ENCODE results near the gene S100P.

Gene S100P

GRCh38 chr4:6694177-6694901 lies 661 bp downstream of the S100P start:
- Histone ChIP-seq H3K27me3 (ENCODE audit: insufficient read depth, low read length) (no peaks in the 10 kb centered on the region), H3K9ac (ENCODE audit: low read length) (no peak overlapping the region), H2AFZ (ENCODE audit: low read length) (no peak overlapping the region), H3F3A (ENCODE audit: insufficient read depth, low read length) (no peaks in the 10 kb centered on the region), H3K79me2 (ENCODE audit: insufficient read depth, low read length) (no peaks in the 10 kb centered on the region), H3K4me2 (ENCODE audit: low read length) (no peak overlapping the region), H3K9me3 (ENCODE audit: low read length) (no peaks in the 10 kb centered on the region), H4K20me1 (ENCODE audit: insufficient read depth, low read length) (no peaks in the 10 kb centered on the region), H3K27ac (ENCODE audit: low read depth, low read length, poor library complexity, severe bottlenecking) (no peak overlapping the region), H3K4me3 (ENCODE audit: low read depth, low read length, poor library complexity, severe bottlenecking) (no peak overlapping the region), H3K9me2 (ENCODE audit: low read depth, low read length) (no peaks in the 10 kb centered on the region), H3K4me1 (ENCODE audit: insufficient read depth, low read length, severe bottlenecking) (no peaks in the 10 kb centered on the region), H3K36me3 (ENCODE audit: insufficient read depth, low read length) (no peaks in the 10 kb centered on the region)
- no peak for TF ChIP-seq CTCF (IDR thresholded peaks at IDR 0.05; ENCODE audit: low read length)
- no peak for TF ChIP-seq EZH2 (IDR thresholded peaks at IDR 0.05; ENCODE audit: borderline replicate concordance, low read length)

GRCh38 chr4:6695660-6696610 lies 2.3 kb downstream of the S100P start:
- Histone ChIP-seq H3K79me2 (ENCODE audit: insufficient read depth, low read length) (no peaks in the 10 kb centered on the region), H3K4me2 (ENCODE audit: low read length) (no peak overlapping the region), H3K27me3 (ENCODE audit: insufficient read depth, low read length) (no peaks in the 10 kb centered on the region), H2AFZ (ENCODE audit: low read length) (no peak overlapping the region), H4K20me1 (ENCODE audit: insufficient read depth, low read length) (no peaks in the 10 kb centered on the region), H3K36me3 (ENCODE audit: insufficient read depth, low read length) (no peaks in the 10 kb centered on the region), H3K4me1 (ENCODE audit: insufficient read depth, low read length, severe bottlenecking) (no peaks in the 10 kb centered on the region), H3K27ac (ENCODE audit: low read depth, low read length, poor library complexity, severe bottlenecking) (no peak overlapping the region), H3F3A (ENCODE audit: insufficient read depth, low read length) (no peaks in the 10 kb centered on the region), H3K4me3 (ENCODE audit: low read depth, low read length, poor library complexity, severe bottlenecking) (no peak overlapping the region), H3K9me2 (ENCODE audit: low read depth, low read length) (no peaks in the 10 kb centered on the region), H3K9me3 (ENCODE audit: low read length) (no peaks in the 10 kb centered on the region), H3K9ac (ENCODE audit: low read length) (no peak overlapping the region)
- no peak for TF ChIP-seq CTCF (IDR thresholded peaks at IDR 0.05; ENCODE audit: low read length)
- no peak for TF ChIP-seq EZH2 (IDR thresholded peaks at IDR 0.05; ENCODE audit: borderline replicate concordance, low read length)

- Histone ChIP-seq H3K27ac (ENCODE audit: low read depth, low read length, poor library complexity, severe bottlenecking) (no peak overlapping the region), H3K4me1 (ENCODE audit: insufficient read depth, low read length, severe bottlenecking) (no peaks in the 10 kb centered on the region), H3F3A (ENCODE audit: insufficient read depth, low read length) (no peaks in the 10 kb centered on the region), H2AFZ (ENCODE audit: low read length) (no peak overlapping the region), H3K9ac (ENCODE audit: low read length) (no peak overlapping the region), H3K9me2 (ENCODE audit: low read depth, low read length) (no peaks in the 10 kb centered on the region), H3K4me3 (ENCODE audit: low read depth, low read length, poor library complexity, severe bottlenecking) (no peak overlapping the region), H3K79me2 (ENCODE audit: insufficient read depth, low read length) (no peaks in the 10 kb centered on the region), H3K27me3 (ENCODE audit: insufficient read depth, low read length) (no peaks in the 10 kb centered on the region), H4K20me1 (ENCODE audit: insufficient read depth, low read length) (no peaks in the 10 kb centered on the region), H3K4me2 (ENCODE audit: low read length) (no peak overlapping the region), H3K36me3 (ENCODE audit: insufficient read depth, low read length) (no peaks in the 10 kb centered on the region), H3K9me3 (ENCODE audit: low read length) (no peaks in the 10 kb centered on the region)
- no peak for TF ChIP-seq CTCF (IDR thresholded peaks at IDR 0.05; ENCODE audit: low read length)
- TF ChIP-seq EZH2 (IDR thresholded peaks at IDR 0.05; ENCODE audit: borderline replicate concordance, low read length), result no peak
These were observed 2.9 kb downstream of the S100P start for GRCh38 chr4:6696611-6697010.

All from OCI-LY1 (cell line).